Suprapubic skin (tissue), 3 donors: ENCODE results near the gene TLR8.

Experiments
- CTCF ChIP-seq, 2 donors: fragments of 200-600 bp in 1 of 2; fragments of 450-650 bp in 1 of 2; sonication (generic) in 1 of 2; IDR thresholded peaks; one replicate each; pipeline ENCODE4 v1.5.1; 2016 to 2019; ENCODE audit warnings: antibody characterized with exemption in 2 of 2, mild to moderate bottlenecking in 1 of 2, moderate library complexity in 1 of 2
- EP300 ChIP-seq: sonication (generic); formaldehyde crosslinking; IDR thresholded peaks from one replicate; pipeline ENCODE4 v1.6.1; 2017; ENCODE audit warnings: antibody characterized with exemption

DNA sequence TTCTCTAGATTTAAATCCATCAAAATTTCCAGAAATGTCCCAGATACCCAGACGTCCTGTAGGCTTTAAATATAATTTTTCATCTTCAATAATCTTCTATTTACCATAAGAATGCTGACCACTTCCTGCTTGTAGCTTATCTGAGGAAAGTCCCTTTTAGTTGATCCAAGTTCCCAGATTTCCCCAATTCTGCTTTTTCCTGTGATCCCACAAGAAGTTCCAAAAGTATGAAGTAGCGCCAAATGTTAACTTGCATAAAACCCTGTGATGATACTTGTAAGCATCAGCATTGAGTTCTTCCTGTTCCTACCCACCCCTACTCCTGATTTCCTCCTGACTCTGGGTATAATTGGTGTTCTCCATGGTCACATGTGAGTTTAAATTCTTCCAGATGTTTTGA, 10.6 kb upstream of the TLR8 start:
- TF ChIP-seq EP300 = no peak
- TF ChIP-seq CTCF (IDR thresholded peaks at IDR 0.05) = no peak
